ENCODE results near the gene PTH2R.
"Not testable (repeated sequence)": the region's sequence is repeated elsewhere in the genome, so short reads cannot be mapped to it uniquely, and the experiment has no call there.

PTH2R gene

GRCh38 chr2:208531361-208531760, 124.8 kb downstream of the PTH2R start:
- H2AFZ ChIP-seq (ENCODE audit: low read depth, low read length, severe bottlenecking), result no peak overlapping the region

GRCh38 chr2:208535578-208535977, 129.0 kb downstream of the PTH2R start:
- H2AFZ ChIP-seq (ENCODE audit: low read depth, low read length, severe bottlenecking); H3K27me3 ChIP-seq (ENCODE audit: low read length); H3F3A ChIP-seq (ENCODE audit: insufficient read depth); H3K4me2 ChIP-seq (ENCODE audit: low read depth, low read length, poor library complexity, severe bottlenecking); H3K27ac ChIP-seq (ENCODE audit: low read depth, low read length); H3K9me3 ChIP-seq (ENCODE audit: insufficient read depth, low read length); H3K9me2 ChIP-seq (replicated peaks; ENCODE audit: insufficient read depth, low read length); H3K9ac ChIP-seq (ENCODE audit: low read length); H4K20me1 ChIP-seq (ENCODE audit: low read depth, low read length); H3K79me2 ChIP-seq (ENCODE audit: insufficient read depth, low read length); H3K4me3 ChIP-seq (ENCODE audit: insufficient read depth, low read length, poor library complexity, severe bottlenecking); H3K36me3 ChIP-seq (ENCODE audit: low read length): not testable (repeated sequence)

More at GRCh38 chr2:208531361-208531760, 124.8 kb downstream of the PTH2R start:
- Histone ChIP-seq H3K27me3 (ENCODE audit: low read length) (no peaks in the 10 kb centered on the region), H4K20me1 (ENCODE audit: low read depth, low read length) (no peaks in the 10 kb centered on the region), H3F3A (ENCODE audit: insufficient read depth) (no peaks in the 10 kb centered on the region), H3K36me3 (ENCODE audit: low read length) (no peaks in the 10 kb centered on the region), H3K27ac (ENCODE audit: low read depth, low read length) (no peak overlapping the region), H3K9ac (ENCODE audit: low read length) (no peak overlapping the region), H3K9me2 (replicated peaks; ENCODE audit: insufficient read depth, low read length) (no peaks in the 10 kb centered on the region), H3K79me2 (ENCODE audit: insufficient read depth, low read length) (no peaks in the 10 kb centered on the region), H3K4me2 (ENCODE audit: low read depth, low read length, poor library complexity, severe bottlenecking) (no peak overlapping the region), H3K9me3 (ENCODE audit: insufficient read depth, low read length) (no peaks in the 10 kb centered on the region), H3K4me3 (ENCODE audit: insufficient read depth, low read length, poor library complexity, severe bottlenecking) (no peak overlapping the region)
- no peak for TF ChIP-seq EZH2phosphoT487 (conservative IDR thresholded peaks at IDR 0.05; ENCODE audit: low read length)
- TF ChIP-seq, protein P1, sequence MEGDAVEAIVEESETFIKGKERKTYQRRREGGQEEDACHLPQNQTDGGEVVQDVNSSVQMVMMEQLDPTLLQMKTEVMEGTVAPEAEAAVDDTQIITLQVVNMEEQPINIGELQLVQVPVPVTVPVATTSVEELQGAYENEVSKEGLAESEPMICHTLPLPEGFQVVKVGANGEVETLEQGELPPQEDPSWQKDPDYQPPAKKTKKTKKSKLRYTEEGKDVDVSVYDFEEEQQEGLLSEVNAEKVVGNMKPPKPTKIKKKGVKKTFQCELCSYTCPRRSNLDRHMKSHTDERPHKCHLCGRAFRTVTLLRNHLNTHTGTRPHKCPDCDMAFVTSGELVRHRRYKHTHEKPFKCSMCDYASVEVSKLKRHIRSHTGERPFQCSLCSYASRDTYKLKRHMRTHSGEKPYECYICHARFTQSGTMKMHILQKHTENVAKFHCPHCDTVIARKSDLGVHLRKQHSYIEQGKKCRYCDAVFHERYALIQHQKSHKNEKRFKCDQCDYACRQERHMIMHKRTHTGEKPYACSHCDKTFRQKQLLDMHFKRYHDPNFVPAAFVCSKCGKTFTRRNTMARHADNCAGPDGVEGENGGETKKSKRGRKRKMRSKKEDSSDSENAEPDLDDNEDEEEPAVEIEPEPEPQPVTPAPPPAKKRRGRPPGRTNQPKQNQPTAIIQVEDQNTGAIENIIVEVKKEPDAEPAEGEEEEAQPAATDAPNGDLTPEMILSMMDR (IDR thresholded peaks at IDR 0.05; ENCODE audit: insufficient read depth, low read length, poor library complexity, severe bottlenecking), result no peak

- TF ChIP-seq, protein P1 (IDR thresholded peaks at IDR 0.05; ENCODE audit: insufficient read depth, low read length, poor library complexity, severe bottlenecking), result no peak
- no peak for TF ChIP-seq EZH2phosphoT487 (conservative IDR thresholded peaks at IDR 0.05; ENCODE audit: low read length)
- H3F3A ChIP-seq (ENCODE audit: insufficient read depth), result no peaks in the 10 kb centered on the region
- H3K9ac ChIP-seq (ENCODE audit: low read length), result no peak overlapping the region
- H3K4me2 ChIP-seq (ENCODE audit: low read depth, low read length, poor library complexity, severe bottlenecking), result no peak overlapping the region
- H3K27ac ChIP-seq (ENCODE audit: low read depth, low read length), result no peak overlapping the region
- H3K9me2 ChIP-seq (replicated peaks; ENCODE audit: insufficient read depth, low read length), result no peaks in the 10 kb centered on the region; the same call in 1 of the 2 replicates
- no peaks in the 10 kb centered on the region for H3K9me3 ChIP-seq (ENCODE audit: insufficient read depth, low read length)
- no peaks in the 10 kb centered on the region for H3K27me3 ChIP-seq (ENCODE audit: low read length)
- H4K20me1 ChIP-seq (ENCODE audit: low read depth, low read length), result no peaks in the 10 kb centered on the region
- H3K79me2 ChIP-seq (ENCODE audit: insufficient read depth, low read length), result no peaks in the 10 kb centered on the region
- H2AFZ ChIP-seq (ENCODE audit: low read depth, low read length, severe bottlenecking), result no peak overlapping the region
- no peak overlapping the region for H3K4me3 ChIP-seq (ENCODE audit: insufficient read depth, low read length, poor library complexity, severe bottlenecking)
- H3K36me3 ChIP-seq (ENCODE audit: low read length), result no peaks in the 10 kb centered on the region
Observed at GRCh38 chr2:208541461-208541988, 134.9 kb downstream of the PTH2R start.

DNA sequence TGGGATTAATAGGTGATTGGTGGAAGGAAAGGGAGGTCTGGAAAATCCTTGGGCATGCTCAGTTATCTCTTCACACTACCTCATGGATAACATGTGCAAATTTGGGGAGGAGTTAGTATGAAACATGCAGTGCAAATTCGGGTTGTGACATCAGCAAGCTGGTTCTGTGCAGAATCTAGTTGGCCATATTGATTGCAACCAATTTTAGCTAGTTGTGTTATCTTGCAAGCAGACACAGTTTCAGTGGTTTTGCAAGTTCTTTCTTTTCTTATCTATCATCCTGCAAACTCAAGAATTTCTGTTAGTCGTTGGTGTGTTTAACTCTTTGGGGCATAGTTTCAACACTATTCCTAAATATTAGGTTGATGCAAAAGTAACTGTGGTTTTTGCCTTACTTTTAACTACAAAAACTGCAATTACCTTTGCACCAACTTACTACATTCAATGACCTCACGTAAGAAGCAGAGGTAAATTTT, 135.4 kb downstream of the PTH2R start:
- Histone ChIP-seq H3K4me2 (ENCODE audit: low read depth, low read length, poor library complexity, severe bottlenecking) (no peak overlapping the region), H3K36me3 (ENCODE audit: low read length) (no peaks in the 10 kb centered on the region), H3K9me3 (ENCODE audit: insufficient read depth, low read length) (no peaks in the 10 kb centered on the region), H4K20me1 (ENCODE audit: low read depth, low read length) (no peaks in the 10 kb centered on the region), H3K4me3 (ENCODE audit: insufficient read depth, low read length, poor library complexity, severe bottlenecking) (no peak overlapping the region), H2AFZ (ENCODE audit: low read depth, low read length, severe bottlenecking) (no peak overlapping the region), H3K9ac (ENCODE audit: low read length) (no peak overlapping the region), H3K27me3 (ENCODE audit: low read length) (no peaks in the 10 kb centered on the region), H3K9me2 (replicated peaks; ENCODE audit: insufficient read depth, low read length) (no peaks in the 10 kb centered on the region; the same call in 1 of the 2 replicates), H3K79me2 (ENCODE audit: insufficient read depth, low read length) (no peaks in the 10 kb centered on the region), H3K27ac (ENCODE audit: low read depth, low read length) (no peak overlapping the region), H3F3A (ENCODE audit: insufficient read depth) (no peaks in the 10 kb centered on the region)
- TF ChIP-seq EZH2phosphoT487 (conservative IDR thresholded peaks at IDR 0.05; ENCODE audit: low read length), result no peak
- TF ChIP-seq, protein P1 (IDR thresholded peaks at IDR 0.05; ENCODE audit: insufficient read depth, low read length, poor library complexity, severe bottlenecking), result no peak
